A673 (cell line): ENCODE data around the gene OPRM1. TPM values are rescaled to one million over a fixed set of nuclear protein-coding genes. Genes with fewer than 3 reads are reported as not detected.
"Not testable (repeated sequence)": the region's sequence is repeated elsewhere in the genome, so short reads cannot be mapped to it uniquely, and the experiment has no call there.

Experiments used
- BruUV-seq: library from RNA; stranded (reverse); fragments of 400-500 nt; replicated peaks from 2 replicates; lab custom pipeline; 2021; lab: Mats Ljungman, UMichigan
- CTCF ChIA-PET: fragments of 300-600 bp; sonication (Branson Sonifier 250); formaldehyde crosslinking; loops from one replicate; lab custom pipeline; 2022; ENCODE audit warnings: antibody characterized with exemption; lab: Charles Lee
- POLR2A ChIA-PET: fragments of 300-600 bp; sonication (Branson Sonifier 250); formaldehyde crosslinking; loops from one replicate; lab custom pipeline; 2022; ENCODE audit warnings: antibody characterized with exemption; ENCODE audit not compliant: low non-redundant PET; lab: Charles Lee
- DNase-seq: peaks from one replicate; pipeline ENCODE4 v3.0.0-alpha.2; 2015; ENCODE audit warnings: low spot score
- H3K27ac ChIP-seq: fragments of 200-600 bp; sonication (generic); 2 replicates; pipeline ENCODE4 v1.5.1; 2016; ENCODE audit warnings: mixed run types, low read depth, mild to moderate bottlenecking, mixed read lengths, antibody characterized with exemption, low read length; ENCODE audit not compliant: poor library complexity, severe bottlenecking
- H3K27me3 ChIP-seq: fragments of 200-600 bp; sonication (generic); replicated peaks from 2 replicates; pipeline ENCODE4 v1.6.1; 2017; ENCODE audit warnings: mixed run types, low read depth, mild to moderate bottlenecking, mixed read lengths, antibody characterized with exemption, low read length; ENCODE audit not compliant: insufficient read depth, poor library complexity
- H3K36me3 ChIP-seq: fragments of 200-600 bp; sonication (generic); 2 replicates; pipeline ENCODE4 v1.6.1; 2016; ENCODE audit warnings: mixed run types, mild to moderate bottlenecking, mixed read lengths, antibody characterized with exemption, low read length; ENCODE audit not compliant: insufficient read depth, poor library complexity, severe bottlenecking
- H3K4me1 ChIP-seq: fragments of 200-600 bp; sonication (generic); 2 replicates; pipeline ENCODE4 v1.6.1; 2017; ENCODE audit warnings: mixed run types, mild to moderate bottlenecking, mixed read lengths, antibody characterized with exemption, low read length; ENCODE audit not compliant: insufficient read depth, poor library complexity, severe bottlenecking
- H3K4me3 ChIP-seq: fragments of 200-600 bp; sonication (generic); 2 replicates; pipeline ENCODE4 v1.5.1; 2016; ENCODE audit warnings: low read depth, mixed run types, mild to moderate bottlenecking, mixed read lengths, low read length; ENCODE audit not compliant: poor library complexity, severe bottlenecking
- H3K9me3 ChIP-seq: fragments of 200-600 bp; sonication (generic); 2 replicates; pipeline ENCODE4 v1.6.1; 2016; ENCODE audit warnings: mixed run types, low read depth, mild to moderate bottlenecking, mixed read lengths, antibody characterized with exemption, low read length; ENCODE audit not compliant: poor library complexity, severe bottlenecking
- EZH2 ChIP-seq: fragments of 200-600 bp; sonication (generic); IDR thresholded peaks from 2 replicates; pipeline ENCODE4 v1.6.1; 2017; ENCODE audit warnings: borderline replicate concordance, low read depth, mild to moderate bottlenecking, mixed read lengths, antibody characterized with exemption, low read length; ENCODE audit not compliant: poor library complexity, severe bottlenecking
- intact Hi-C: fragments of 100-400 bp; cut with micrococcal nuclease; formaldehyde crosslinking; loops from one replicate; pipeline ENCODE4 v1.10.0; 2022; ENCODE audit not compliant: unreplicated experiment
- total RNA-seq: library from RNA; stranded (reverse); gene quantifications from 2 replicates; pipeline ENCODE4 v1.2.3, GENCODE V29; 2021
- TF ChIP-seq, protein P1 (sequence below): fragments of 300-800, 200-600 bp; sonication (generic); conservative IDR thresholded peaks from 2 replicates; pipeline ENCODE4 v1.5.1; 2017; ENCODE audit warnings: low read depth, mild to moderate bottlenecking, antibody characterized with exemption, low read length, moderate library complexity, mixed read lengths

Gene OPRM1
- total RNA-seq, 1 experiment from 2014 or later: not detected

GRCh38 chr6:154070657-154071056 lies 31.6 kb downstream of the OPRM1 start:
- no TSS peak for BruUV-seq
- H3K4me3 ChIP-seq: no peak overlapping the region
- POLR2A ChIA-PET: no interaction called here
- intact Hi-C loops: no loop called here
- no peaks in the 10 kb centered on the region for H3K36me3 ChIP-seq
- TF ChIP-seq EZH2: no peak
- TF ChIP-seq, protein P1, sequence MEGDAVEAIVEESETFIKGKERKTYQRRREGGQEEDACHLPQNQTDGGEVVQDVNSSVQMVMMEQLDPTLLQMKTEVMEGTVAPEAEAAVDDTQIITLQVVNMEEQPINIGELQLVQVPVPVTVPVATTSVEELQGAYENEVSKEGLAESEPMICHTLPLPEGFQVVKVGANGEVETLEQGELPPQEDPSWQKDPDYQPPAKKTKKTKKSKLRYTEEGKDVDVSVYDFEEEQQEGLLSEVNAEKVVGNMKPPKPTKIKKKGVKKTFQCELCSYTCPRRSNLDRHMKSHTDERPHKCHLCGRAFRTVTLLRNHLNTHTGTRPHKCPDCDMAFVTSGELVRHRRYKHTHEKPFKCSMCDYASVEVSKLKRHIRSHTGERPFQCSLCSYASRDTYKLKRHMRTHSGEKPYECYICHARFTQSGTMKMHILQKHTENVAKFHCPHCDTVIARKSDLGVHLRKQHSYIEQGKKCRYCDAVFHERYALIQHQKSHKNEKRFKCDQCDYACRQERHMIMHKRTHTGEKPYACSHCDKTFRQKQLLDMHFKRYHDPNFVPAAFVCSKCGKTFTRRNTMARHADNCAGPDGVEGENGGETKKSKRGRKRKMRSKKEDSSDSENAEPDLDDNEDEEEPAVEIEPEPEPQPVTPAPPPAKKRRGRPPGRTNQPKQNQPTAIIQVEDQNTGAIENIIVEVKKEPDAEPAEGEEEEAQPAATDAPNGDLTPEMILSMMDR: no peak
- no peaks in the 10 kb centered on the region for H3K27me3 ChIP-seq
- no peak overlapping the region for H3K27ac ChIP-seq
- H3K9me3 ChIP-seq: peaks cover 2% of the 10 kb centered on the region
- DNase-seq: no peak
- CTCF ChIA-PET: no interaction called here
- no peaks in the 10 kb centered on the region for H3K4me1 ChIP-seq

DNA sequence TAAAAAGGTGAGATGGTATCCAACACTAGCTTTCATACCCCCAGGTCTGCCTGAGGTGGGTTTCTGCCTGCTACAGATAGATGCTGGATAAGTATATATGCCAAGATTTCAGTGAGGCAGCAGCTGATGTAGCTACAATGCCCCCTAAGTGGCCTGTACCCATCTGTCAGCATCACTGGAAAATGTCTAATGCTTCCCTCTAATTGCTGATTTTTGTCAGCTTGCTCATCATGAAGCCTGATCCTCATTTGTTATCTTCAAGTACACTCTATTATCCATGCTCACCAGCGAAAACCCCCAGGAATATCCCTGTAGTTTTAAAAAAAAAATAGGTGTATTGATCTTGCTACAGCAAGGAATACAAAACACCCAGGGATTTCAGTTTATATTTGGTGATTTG lies 32.2 kb downstream of the OPRM1 start:
- no peak overlapping the region for H3K27ac ChIP-seq
- BruUV-seq: no TSS peak
- no peak overlapping the region for H3K4me3 ChIP-seq
- ChIA-PET CTCF (no interaction called here), POLR2A (no interaction called here)
- H3K4me1 ChIP-seq: no peaks in the 10 kb centered on the region
- intact Hi-C loops: no loop called here
- no peaks in the 10 kb centered on the region for H3K9me3 ChIP-seq
- no peaks in the 10 kb centered on the region for H3K36me3 ChIP-seq
- TF ChIP-seq, protein P1: no peak
- TF ChIP-seq EZH2: no peak
- DNase-seq: no peak
- no peaks in the 10 kb centered on the region for H3K27me3 ChIP-seq

DNA sequence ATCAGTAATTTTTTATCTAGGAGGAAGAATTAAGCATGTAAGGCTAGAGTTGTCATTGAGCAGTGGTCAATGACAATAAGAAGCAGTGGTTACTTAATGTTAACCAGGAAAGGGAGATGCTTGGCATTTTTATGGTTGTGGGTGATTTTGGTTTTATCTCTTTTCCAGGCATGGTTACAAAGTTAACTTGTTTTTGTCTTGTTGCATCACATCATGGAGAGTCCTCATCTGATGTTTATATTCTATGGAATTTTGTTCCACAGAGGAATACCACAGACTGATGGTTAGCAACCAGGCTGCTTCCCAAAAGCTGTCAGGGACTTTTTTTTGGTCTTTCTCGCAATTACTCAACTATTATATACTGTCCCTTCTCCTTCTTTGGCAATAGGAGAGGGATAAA lies 32.7 kb downstream of the OPRM1 start:
- BruUV-seq: no TSS peak
- CTCF ChIA-PET: no interaction called here
- Histone ChIP-seq H3K4me3 (no peak overlapping the region), H3K27me3 (no peaks in the 10 kb centered on the region), H3K27ac (no peak overlapping the region), H3K4me1 (no peaks in the 10 kb centered on the region), H3K9me3 (no peaks in the 10 kb centered on the region), H3K36me3 (no peaks in the 10 kb centered on the region)
- POLR2A ChIA-PET: no interaction called here
- no peak for DNase-seq
- TF ChIP-seq, protein P1: no peak
- no peak for TF ChIP-seq EZH2
- intact Hi-C loops: no loop called here

DNA sequence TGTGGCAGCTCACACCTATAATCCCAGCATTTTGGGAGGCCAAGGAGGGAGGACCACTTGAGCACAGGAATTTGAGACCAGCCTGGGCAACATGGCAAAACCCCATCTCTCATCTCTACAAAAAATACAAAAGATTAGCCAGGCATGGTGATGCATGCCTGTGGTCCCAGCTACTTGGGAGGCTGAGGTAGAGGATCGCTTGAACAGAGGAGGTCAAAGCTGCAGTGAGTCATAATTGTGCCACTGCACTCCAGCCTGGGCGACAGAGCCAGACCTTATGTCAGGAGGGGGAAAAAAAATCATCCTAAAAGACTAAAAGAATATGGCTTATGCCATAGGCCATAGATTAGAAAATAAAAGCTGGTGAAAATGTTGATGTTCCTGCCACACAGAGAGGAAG lies 39.6 kb downstream of the OPRM1 start:
- H3K27ac ChIP-seq, H3K4me1 ChIP-seq, intact Hi-C loops, BruUV-seq, DNase-seq, CTCF ChIA-PET, H3K9me3 ChIP-seq, POLR2A ChIA-PET, H3K27me3 ChIP-seq, H3K4me3 ChIP-seq, H3K36me3 ChIP-seq: not testable (repeated sequence)
